Measurements from ENCODE around the gene TRUB1. TPM values are rescaled to one million over a fixed set of nuclear protein-coding genes. Genes with fewer than 3 reads are reported as not detected.

The TRUB1 gene
- total and polyA plus RNA-seq, 4 donors: 5.4 to 11.5 (median 9.1) TPM

- DNase-seq: no peak
- Histone ChIP-seq H3K4me1 (ENCODE audit: control insufficient read depth in 1 of 2, insufficient read depth in 2 of 2, low read length in 2 of 2) (no peaks in the 10 kb centered on the region), H3K4me3 (ENCODE audit: low read length in 2 of 2) (no peak overlapping the region), H3K36me3 (ENCODE audit: control insufficient read depth in 1 of 2, insufficient read depth in 2 of 2, low read length in 1 of 2) (no peaks in the 10 kb centered on the region), H3K27ac (ENCODE audit: low read depth in 1 of 2, low read length in 2 of 2) (no peak overlapping the region), H3K27me3 (ENCODE audit: control insufficient read depth in 1 of 2, insufficient read depth in 2 of 2, low read length in 1 of 2) (no peaks in the 10 kb centered on the region), H3K9me3 (ENCODE audit: control insufficient read depth, low read length) (no peaks in the 10 kb centered on the region)
- WGBS, 2 donors: 61 to 66% methylated on average over 3 of the region's 3 CpGs
- intact Hi-C loops (cut with DNase I): no loop called here
- ATAC-seq (ENCODE audit: low FRiP score): no peak
Observed at GRCh38 chr10:114917927-114918672, 19.9 kb upstream of the TRUB1 start.

- Histone ChIP-seq H3K4me3 (ENCODE audit: low read length in 2 of 2) (no peak overlapping the region), H3K9me3 (ENCODE audit: control insufficient read depth, low read length) (no peaks in the 10 kb centered on the region), H3K4me1 (ENCODE audit: control insufficient read depth in 1 of 2, insufficient read depth in 2 of 2, low read length in 2 of 2) (no peaks in the 10 kb centered on the region), H3K27ac (ENCODE audit: low read depth in 1 of 2, low read length in 2 of 2) (no peak overlapping the region), H3K27me3 (ENCODE audit: control insufficient read depth in 1 of 2, insufficient read depth in 2 of 2, low read length in 1 of 2) (no peaks in the 10 kb centered on the region), H3K36me3 (ENCODE audit: control insufficient read depth in 1 of 2, insufficient read depth in 2 of 2, low read length in 1 of 2) (no peaks in the 10 kb centered on the region)
- intact Hi-C loops (cut with DNase I): no loop called here
- WGBS, 2 donors: 86 to 91% methylated on average over 1 of the region's 1 CpG
- DNase-seq (no peak), ATAC-seq (ENCODE audit: low FRiP score) (no peak)
Observed at GRCh38 chr10:114920459-114920858, 17.5 kb upstream of the TRUB1 start.

- WGBS, 2 donors: 77 to 81% methylated on average over 4 of the region's 4 CpGs
- no peak for ATAC-seq (ENCODE audit: low FRiP score)
- intact Hi-C loops (cut with DNase I): no loop called here
Observed at GRCh38 chr10:114922003-114922402, 16.0 kb upstream of the TRUB1 start.

GRCh38 chr10:114923551-114923950, 14.4 kb upstream of the TRUB1 start:
- DNase-seq: no peak
- intact Hi-C loops (cut with DNase I): no loop called here

More at GRCh38 chr10:114922003-114922402, 16.0 kb upstream of the TRUB1 start:
- H3K27ac ChIP-seq (ENCODE audit: low read depth in 1 of 2, low read length in 2 of 2): no peak overlapping the region
- no peak overlapping the region for H3K4me3 ChIP-seq (ENCODE audit: low read length in 2 of 2)
- DNase-seq: no peak
- H3K36me3 ChIP-seq (ENCODE audit: control insufficient read depth in 1 of 2, insufficient read depth in 2 of 2, low read length in 1 of 2): no peaks in the 10 kb centered on the region
- no peaks in the 10 kb centered on the region for H3K4me1 ChIP-seq (ENCODE audit: control insufficient read depth in 1 of 2, insufficient read depth in 2 of 2, low read length in 2 of 2)
- no peaks in the 10 kb centered on the region for H3K9me3 ChIP-seq (ENCODE audit: control insufficient read depth, low read length)
- H3K27me3 ChIP-seq (ENCODE audit: control insufficient read depth in 1 of 2, insufficient read depth in 2 of 2, low read length in 1 of 2): no peaks in the 10 kb centered on the region

GRCh38 chr10:114925587-114926586, 12.1 kb upstream of the TRUB1 start:
- H3K4me3 ChIP-seq (ENCODE audit: low read length in 2 of 2): no peak overlapping the region
- no peaks in the 10 kb centered on the region for H3K9me3 ChIP-seq (ENCODE audit: control insufficient read depth, low read length)
- H3K4me1 ChIP-seq (ENCODE audit: control insufficient read depth in 1 of 2, insufficient read depth in 2 of 2, low read length in 2 of 2): no peaks in the 10 kb centered on the region
- intact Hi-C loops (cut with DNase I): no loop called here
- no peaks in the 10 kb centered on the region for H3K36me3 ChIP-seq (ENCODE audit: control insufficient read depth in 1 of 2, insufficient read depth in 2 of 2, low read length in 1 of 2)
- WGBS, 2 donors: 28 to 34% methylated on average over 3 of the region's 3 CpGs
- H3K27me3 ChIP-seq (ENCODE audit: control insufficient read depth in 1 of 2, insufficient read depth in 2 of 2, low read length in 1 of 2): no peaks in the 10 kb centered on the region
- ATAC-seq (ENCODE audit: low FRiP score): no peak
- DNase-seq: peak in 1 of 2 donors; percentile 52
- H3K27ac ChIP-seq (ENCODE audit: low read depth in 1 of 2, low read length in 2 of 2): no peak overlapping the region

More at GRCh38 chr10:114923551-114923950, 14.4 kb upstream of the TRUB1 start:
- no peaks in the 10 kb centered on the region for H3K9me3 ChIP-seq (ENCODE audit: control insufficient read depth, low read length)
- ATAC-seq (ENCODE audit: low FRiP score): no peak
- no peaks in the 10 kb centered on the region for H3K27me3 ChIP-seq (ENCODE audit: control insufficient read depth in 1 of 2, insufficient read depth in 2 of 2, low read length in 1 of 2)
- H3K36me3 ChIP-seq (ENCODE audit: control insufficient read depth in 1 of 2, insufficient read depth in 2 of 2, low read length in 1 of 2): no peaks in the 10 kb centered on the region
- no peak overlapping the region for H3K27ac ChIP-seq (ENCODE audit: low read depth in 1 of 2, low read length in 2 of 2)
- WGBS, 2 donors: 89 to 92% methylated on average over 2 of the region's 2 CpGs
- H3K4me3 ChIP-seq (ENCODE audit: low read length in 2 of 2): no peak overlapping the region
- no peaks in the 10 kb centered on the region for H3K4me1 ChIP-seq (ENCODE audit: control insufficient read depth in 1 of 2, insufficient read depth in 2 of 2, low read length in 2 of 2)

- Histone ChIP-seq H3K4me3 (ENCODE audit: low read length in 2 of 2) (no peak overlapping the region), H3K9me3 (ENCODE audit: control insufficient read depth, low read length) (no peaks in the 10 kb centered on the region), H3K27me3 (ENCODE audit: control insufficient read depth in 1 of 2, insufficient read depth in 2 of 2, low read length in 1 of 2) (no peaks in the 10 kb centered on the region), H3K27ac (ENCODE audit: low read depth in 1 of 2, low read length in 2 of 2) (no peak overlapping the region), H3K36me3 (ENCODE audit: control insufficient read depth in 1 of 2, insufficient read depth in 2 of 2, low read length in 1 of 2) (no peaks in the 10 kb centered on the region), H3K4me1 (ENCODE audit: control insufficient read depth in 1 of 2, insufficient read depth in 2 of 2, low read length in 2 of 2) (no peaks in the 10 kb centered on the region)
- ATAC-seq (ENCODE audit: low FRiP score) (no peak), DNase-seq (no peak)
- WGBS, 2 donors: 39 to 42% methylated on average over 2 of the region's 2 CpGs
- intact Hi-C loops (cut with DNase I): no loop called here
Observed at GRCh38 chr10:114928818-114929217, 9.2 kb upstream of the TRUB1 start.

- Histone ChIP-seq H3K36me3 (ENCODE audit: control insufficient read depth in 1 of 2, insufficient read depth in 2 of 2, low read length in 1 of 2) (no peaks in the 10 kb centered on the region), H3K4me1 (ENCODE audit: control insufficient read depth in 1 of 2, insufficient read depth in 2 of 2, low read length in 2 of 2) (no peaks in the 10 kb centered on the region), H3K4me3 (ENCODE audit: low read length in 2 of 2) (no peak overlapping the region), H3K27ac (ENCODE audit: low read depth in 1 of 2, low read length in 2 of 2) (no peak overlapping the region), H3K9me3 (ENCODE audit: control insufficient read depth, low read length) (no peaks in the 10 kb centered on the region), H3K27me3 (ENCODE audit: control insufficient read depth in 1 of 2, insufficient read depth in 2 of 2, low read length in 1 of 2) (no peaks in the 10 kb centered on the region)
- WGBS, 2 donors: 80 to 85% methylated on average over 4 of the region's 4 CpGs
- ATAC-seq (ENCODE audit: low FRiP score) (no peak), DNase-seq (no peak)
- intact Hi-C loops (cut with DNase I): no loop called here
Observed at GRCh38 chr10:114930320-114930719, 7.7 kb upstream of the TRUB1 start.

GRCh38 chr10:114931072-114931679, 6.8 kb upstream of the TRUB1 start:
- Histone ChIP-seq H3K4me3 (ENCODE audit: low read length in 2 of 2) (no peak overlapping the region), H3K4me1 (ENCODE audit: control insufficient read depth in 1 of 2, insufficient read depth in 2 of 2, low read length in 2 of 2) (no peaks in the 10 kb centered on the region), H3K27ac (ENCODE audit: low read depth in 1 of 2, low read length in 2 of 2) (no peak overlapping the region), H3K36me3 (ENCODE audit: control insufficient read depth in 1 of 2, insufficient read depth in 2 of 2, low read length in 1 of 2) (no peaks in the 10 kb centered on the region), H3K27me3 (ENCODE audit: control insufficient read depth in 1 of 2, insufficient read depth in 2 of 2, low read length in 1 of 2) (no peaks in the 10 kb centered on the region), H3K9me3 (ENCODE audit: control insufficient read depth, low read length) (no peaks in the 10 kb centered on the region)
- ATAC-seq (ENCODE audit: low FRiP score): no peak
- DNase-seq: no peak
- 31 to 33% methylated on average over 2 of the region's 2 CpGs for WGBS, 2 donors
- intact Hi-C loops (cut with DNase I): no loop called here

Measured in aorta (tissue), 5 donors.